B cell (primary cell): ENCODE results near the gene TSSK2. TPM values are rescaled to one million over a fixed set of nuclear protein-coding genes. Genes with fewer than 3 reads are reported as not detected.

Experiments
- ATAC-seq: fragments of 200-7000 bp; cut with Tn5 transposase; one replicate; pipeline ENCODE4 v1.10.0; 2021; ENCODE audit warnings: low read depth, mild to moderate bottlenecking, moderate number of reproducible peaks, moderate library complexity
- CTCF ChIA-PET: fragments of 350-600 bp; sonication (Branson Sonifier 250); formaldehyde crosslinking; loops from one replicate; lab custom pipeline; 2021; ENCODE audit warnings: antibody characterized with exemption, inconsistent platforms; lab: Charles Lee
- POLR2A ChIA-PET: fragments of 350-600 bp; sonication (Branson Sonifier 250); formaldehyde crosslinking; loops from one replicate; lab custom pipeline; 2021; ENCODE audit warnings: antibody characterized with exemption; lab: Charles Lee
- DNase-seq: peaks from one replicate; pipeline ENCODE4 v3.0.0; 2013
- H2AFZ ChIP-seq: 2 replicates; pipeline ENCODE4 v1.6.1; 2012; ENCODE audit warnings: mild to moderate bottlenecking, low read depth, low read length; ENCODE audit not compliant: insufficient read depth, poor library complexity, severe bottlenecking
- H3K27ac ChIP-seq, 2 donors: 1 replicate in 1 of 2; 2 replicates in 1 of 2; pipeline ENCODE4 v1.5.1; 2012 to 2013; ENCODE audit warnings: low read length in 2 of 2, mild to moderate bottlenecking in 2 of 2, moderate library complexity in 1 of 2
- H3K27me3 ChIP-seq, 4 experiments: fragments of 200-600 bp in 1 of 4; sonication (generic) in 1 of 4; replicated peaks in 1 of 4; 1 replicate in 2 of 4; 2 replicates in 2 of 4; pipeline versions ENCODE4 v1.6.1 to v1.7.0; 2013 to 2016; ENCODE audit warnings: low read length in 3 of 4, mild to moderate bottlenecking in 2 of 4, mixed read lengths in 1 of 4, moderate library complexity in 1 of 4; ENCODE audit not compliant: insufficient read depth in 4 of 4, control insufficient read depth in 3 of 4; ENCODE audit errors: control extremely low read depth in 1 of 4
- H3K36me3 ChIP-seq, 2 experiments: replicated peaks in 1 of 2; 1 replicate in 1 of 2; 2 replicates in 1 of 2; pipeline versions ENCODE4 v1.6.1 to v1.7.1; 2013; ENCODE audit warnings: low read length in 1 of 2; ENCODE audit not compliant: insufficient read depth in 2 of 2, control insufficient read depth in 1 of 2; ENCODE audit errors: control extremely low read depth in 1 of 2, extremely low read depth in 1 of 2
- H3K4me1 ChIP-seq, 2 donors: fragments of 200-600 bp in 1 of 2; sonication (generic) in 1 of 2; 1 replicate in 1 of 2; 2 replicates in 1 of 2; pipeline versions ENCODE4 v1.5.1 to v1.6.1; 2013 to 2017; ENCODE audit warnings: low read length in 2 of 2; ENCODE audit not compliant: control insufficient read depth in 2 of 2, insufficient read depth in 2 of 2
- H3K4me2 ChIP-seq: replicated peaks from 2 replicates; pipeline ENCODE3; 2012; ENCODE audit warnings: mild to moderate bottlenecking, low read depth, low read length; ENCODE audit not compliant: poor library complexity, severe bottlenecking
- H3K4me3 ChIP-seq, 5 experiments: fragments of 200-600 bp in 1 of 5; sonication (generic) in 1 of 5; 1 replicate in 3 of 5; 2 replicates in 2 of 5; pipeline versions ENCODE4 v1.5.1 to v1.7.0; 2011 to 2016; ENCODE audit warnings: low read length in 4 of 5, mild to moderate bottlenecking in 4 of 5, low read depth in 2 of 5, control low read depth in 1 of 5, moderate library complexity in 1 of 5; ENCODE audit not compliant: insufficient read depth in 1 of 5; ENCODE audit errors: control extremely low read depth in 1 of 5, extremely low read depth in 1 of 5
- H3K79me2 ChIP-seq: fragments of 200-600 bp; sonication (generic); one replicate; pipeline ENCODE4 v1.6.0; 2016; ENCODE audit warnings: low read length; ENCODE audit not compliant: control insufficient read depth, insufficient read depth
- H3K9ac ChIP-seq: fragments of 200-600 bp; sonication (generic); 2 replicates; pipeline ENCODE4 v1.6.1; 2017; ENCODE audit warnings: mild to moderate bottlenecking, low read length, moderate library complexity
- H3K9me3 ChIP-seq, 3 donors: one replicate each; pipeline versions ENCODE4 v1.6.1 to v1.7.1; 2013; ENCODE audit warnings: low read length in 2 of 3; ENCODE audit not compliant: control insufficient read depth in 2 of 3, insufficient read depth in 1 of 3; ENCODE audit errors: control extremely low read depth in 1 of 3
- H4K20me1 ChIP-seq: 2 replicates; pipeline ENCODE4 v1.6.0; 2012; ENCODE audit warnings: mild to moderate bottlenecking, low read length; ENCODE audit not compliant: insufficient read depth, control insufficient read depth, poor library complexity, severe bottlenecking
- H3K27ac Mint-ChIP-seq: one replicate; pipeline ENCODE4 v1.8.0; 2021; ENCODE audit warnings: mixed read lengths
- H3K27me3 Mint-ChIP-seq: one replicate; pipeline ENCODE4 v1.8.0; 2021; ENCODE audit warnings: mixed read lengths
- H3K4me1 Mint-ChIP-seq: one replicate; pipeline ENCODE4 v1.8.0; 2021; ENCODE audit warnings: mixed read lengths
- H3K4me3 Mint-ChIP-seq: one replicate; pipeline ENCODE4 v1.8.0; 2021; ENCODE audit warnings: mixed read lengths
- H3K9me3 Mint-ChIP-seq: one replicate; pipeline ENCODE4 v1.8.0; 2022; ENCODE audit warnings: mixed read lengths; ENCODE audit not compliant: insufficient read depth
- CTCF ChIP-seq: fragments of 200-600 bp; IDR thresholded peaks from one replicate; pipeline ENCODE4 v1.8.0; 2022; ENCODE audit warnings: antibody characterized with exemption, mild to moderate bottlenecking
- EZH2 ChIP-seq: IDR thresholded peaks from 2 replicates; pipeline ENCODE4 v1.6.1; 2012; ENCODE audit warnings: borderline replicate concordance, low read depth, mild to moderate bottlenecking, moderate library complexity, low read length; ENCODE audit not compliant: insufficient read depth, poor library complexity, severe bottlenecking
- WGBS: methylation state at CpG from one replicate; pipeline ENCODE4 v1.1.5; 2013; ENCODE audit warnings: missing lambda C conversion rate; ENCODE audit not compliant: insufficient coverage; 5-methylcytosine and 5-hydroxymethylcytosine counted together
- intact Hi-C: fragments of 100-400 bp; cut with micrococcal nuclease; formaldehyde crosslinking; loops from one replicate; pipeline ENCODE4 v1.10.0; 2022
- polyA plus RNA-seq: library from polyadenylated mRNA; depleted of rRNA; stranded (reverse); fragments of >200 nt; gene quantifications from 2 replicates; pipeline ENCODE4 v1.2.3, GENCODE V29; 2012
- total RNA-seq, 2 donors: library from RNA; stranded (reverse); fragments of 120-200 nt in 1 of 2; gene quantifications; 1 replicate in 1 of 2; 2 replicates in 1 of 2; pipeline versions ENCODE4 v1.2.3 to v1.2.4, GENCODE V29; 2013 to 2022

Gene TSSK2
- total and polyA plus RNA-seq, 2 donors (not counting 1 experiment from before 2014, with no cell fraction given): 0.15 TPM; not detected in 1

- DNase-seq: peak; percentile 65
- Histone ChIP-seq H3K9ac (peak overlapping the region; percentile 51), H3K36me3 (no peaks in the 10 kb centered on the region), H3K79me2 (peaks cover 2% of the 10 kb centered on the region), H3K27me3 (peaks cover 0 to 52% (median 22%) of the 10 kb centered on the region in 4 experiments), H3K27ac (no peak overlapping the region), H3K4me1 (peaks cover 13 to 16% of the 10 kb centered on the region in 2 donors), H3K9me3 (peaks cover 0 to 16% (median 0%) of the 10 kb centered on the region in 3 donors), H3K4me3 (peak overlapping the region in 3 of 5 experiments; percentile 33 to 41 (median 40)), H3K4me2 (peak overlapping the region; percentile 82), H2AFZ (peak overlapping the region; percentile 71), H4K20me1 (no peaks in the 10 kb centered on the region)
- POLR2A ChIA-PET: no interaction called here
- H3K4me1 Mint-ChIP-seq: peaks cover 17% of the 10 kb centered on the region
- 7% methylated on average over 87 of the region's 92 CpGs for WGBS
- peaks cover 4% of the 10 kb centered on the region for H3K9me3 Mint-ChIP-seq
- TF ChIP-seq CTCF (no peak), EZH2 (no peak)
- intact Hi-C loops: no loop called here
- no peak for ATAC-seq
- H3K4me3 Mint-ChIP-seq: peak overlapping the region; percentile 52
- no peak overlapping the region for H3K27ac Mint-ChIP-seq
- CTCF ChIA-PET: interaction anchor here (7.2 kb wide), 1 partner anchor 481 kb away, joined by 73 read pairs; no protein-coding TSS in a partner anchor
- H3K27me3 Mint-ChIP-seq: peaks cover 33% of the 10 kb centered on the region
These were observed 18.2 kb downstream of the TSSK2 start for GRCh38 chr22:19149047-19149883.

- DNase-seq: no peak
- Histone ChIP-seq H3K9ac (peak within 1 kb of the TSS; percentile 51), H3K4me2 (peak within 1 kb of the TSS; percentile 82), H2AFZ (peak within 1 kb of the TSS; percentile 71), H3K27ac (no peak within 1 kb of the TSS), H3K79me2 (no peaks in the 10 kb centered on the region), H4K20me1 (no peaks in the 10 kb centered on the region), H3K27me3 (peaks cover 0 to 52% (median 22%) of the 10 kb centered on the region in 4 experiments), H3K4me1 (peaks cover 13 to 16% of the 10 kb centered on the region in 2 donors), H3K4me3 (peak within 1 kb of the TSS in 3 of 5 experiments; percentile 33 to 41 (median 40)), H3K9me3 (peaks cover 0 to 16% (median 0%) of the 10 kb centered on the region in 3 donors), H3K36me3 (no peaks in the 10 kb centered on the region)
- 7% methylated on average over 59 of the region's 59 CpGs for WGBS
- POLR2A ChIA-PET: no interaction called here
- Mint-ChIP-seq H3K4me3 (peak within 1 kb of the TSS; percentile 80), H3K9me3 (peaks cover 4% of the 10 kb centered on the region), H3K4me1 (peaks cover 11% of the 10 kb centered on the region), H3K27ac (peak within 1 kb of the TSS; percentile 41), H3K27me3 (peaks cover 38% of the 10 kb centered on the region)
- TF ChIP-seq CTCF: no peak
- CTCF ChIA-PET: no interaction called here
- ATAC-seq: no peak
- intact Hi-C loops: no loop called here
These were observed 18.9 kb downstream of the TSSK2 start, which contains the start of gene GSC2 for GRCh38 chr22:19149991-19150390. Gene GSC2 (minus strand): TSS chr22:19150292. CDS start chr22:19150283, 9 bp downstream.
